Measurements from ENCODE around the gene FIGN. TPM values are rescaled to one million over a fixed set of nuclear protein-coding genes. Genes with fewer than 3 reads are reported as not detected.

Gene FIGN
- total RNA-seq, 1 experiment from 2014 or later, result 19.4 TPM

GRCh38 chr2:163670929-163671328, 64.9 kb downstream of the FIGN start:
- Mint-ChIP-seq H3K27ac (no peak overlapping the region), H3K36me3 (no peaks in the 10 kb centered on the region), H3K4me3 (no peak overlapping the region), H3K27me3 (ENCODE audit: low read depth) (no peaks in the 10 kb centered on the region), H3K4me1 (peaks cover 18% of the 10 kb centered on the region), H3K9me3 (no peaks in the 10 kb centered on the region)
- POLR2A ChIA-PET, result no interaction called here
- no peak for DNase-seq (ENCODE audit: low spot score)
- no peak for ATAC-seq
- CTCF ChIA-PET, result no interaction called here
- no peak for TF ChIP-seq ZNF512 (CRISPR knock-in tag; IDR thresholded peaks at IDR 0.05; ENCODE audit: borderline replicate concordance)

DNA sequence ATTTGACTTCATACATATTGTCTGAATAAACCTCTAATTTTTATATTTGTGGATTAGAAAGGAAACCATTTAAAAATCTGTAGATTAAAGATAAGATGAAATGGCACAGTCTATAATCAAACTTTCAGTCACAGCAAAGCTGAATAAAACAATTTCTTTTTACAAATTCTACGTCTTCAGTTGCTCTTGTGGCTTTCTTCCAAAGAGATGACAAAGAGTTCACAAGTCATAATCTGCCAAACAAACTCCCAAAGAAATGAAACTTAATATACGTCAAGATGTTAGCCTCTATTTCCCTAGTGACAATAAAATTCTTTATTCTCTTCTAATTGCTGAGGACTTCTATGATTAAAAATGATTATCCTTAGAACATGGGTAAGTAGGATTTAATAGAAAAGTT, 66.3 kb downstream of the FIGN start:
- no peaks in the 10 kb centered on the region for H3K9me3 Mint-ChIP-seq

GRCh38 chr2:163667064-163667887, 68.5 kb downstream of the FIGN start:
- DNase-seq (ENCODE audit: low spot score), result no peak
- ChIA-PET POLR2A (no interaction called here), CTCF (no interaction called here)
- no peak overlapping the region for H3K4me3 Mint-ChIP-seq
- ATAC-seq, result no peak
- no peaks in the 10 kb centered on the region for H3K9me3 Mint-ChIP-seq
- H3K27ac Mint-ChIP-seq, result no peak overlapping the region; the same call in 1 of the 2 replicates
- TF ChIP-seq CDX4 (CRISPR knock-in tag; IDR thresholded peaks at IDR 0.05; ENCODE audit: borderline replicate concordance) (no peak), GABPB1 (CRISPR knock-in tag; IDR thresholded peaks at IDR 0.05) (0 out of 2 replicates have a peak, but pooled peaks have one; percentile 25)
- no peaks in the 10 kb centered on the region for H3K27me3 Mint-ChIP-seq (ENCODE audit: low read depth)
- peaks cover 3% of the 10 kb centered on the region for H3K36me3 Mint-ChIP-seq
- peaks cover 36% of the 10 kb centered on the region for H3K4me1 Mint-ChIP-seq

More for the DNA sequence above, 66.3 kb downstream of the FIGN start:
- CTCF ChIA-PET, result no interaction called here
- Mint-ChIP-seq H3K27ac (no peak overlapping the region), H3K4me1 (peaks cover 25% of the 10 kb centered on the region), H3K4me3 (no peak overlapping the region), H3K27me3 (ENCODE audit: low read depth) (no peaks in the 10 kb centered on the region), H3K36me3 (no peaks in the 10 kb centered on the region)
- POLR2A ChIA-PET, result no interaction called here
- TF ChIP-seq CDX4 (CRISPR knock-in tag; IDR thresholded peaks at IDR 0.05; ENCODE audit: borderline replicate concordance) (no peak), ESRRA (CRISPR knock-in tag; IDR thresholded peaks at IDR 0.05; ENCODE audit: borderline replicate concordance) (no peak)
- no peak for DNase-seq (ENCODE audit: low spot score)
- no peak for ATAC-seq

- Mint-ChIP-seq H3K27ac (no peak overlapping the region), H3K4me1 (peaks cover 42% of the 10 kb centered on the region), H3K9me3 (no peaks in the 10 kb centered on the region), H3K4me3 (no peak overlapping the region), H3K36me3 (peaks cover 3% of the 10 kb centered on the region), H3K27me3 (ENCODE audit: low read depth) (no peaks in the 10 kb centered on the region)
- POLR2A ChIA-PET, result no interaction called here
- ATAC-seq (no peak), DNase-seq (ENCODE audit: low spot score) (no peak)
- CTCF ChIA-PET, result no interaction called here
- no peak for TF ChIP-seq FOXP1 (CRISPR knock-in tag; IDR thresholded peaks at IDR 0.05; ENCODE audit: borderline replicate concordance)
- TF ChIP-seq GABPB1 (CRISPR knock-in tag; IDR thresholded peaks at IDR 0.05), result peak; percentile 68
Observed at GRCh38 chr2:163665817-163666216, 70.0 kb downstream of the FIGN start.

DNA sequence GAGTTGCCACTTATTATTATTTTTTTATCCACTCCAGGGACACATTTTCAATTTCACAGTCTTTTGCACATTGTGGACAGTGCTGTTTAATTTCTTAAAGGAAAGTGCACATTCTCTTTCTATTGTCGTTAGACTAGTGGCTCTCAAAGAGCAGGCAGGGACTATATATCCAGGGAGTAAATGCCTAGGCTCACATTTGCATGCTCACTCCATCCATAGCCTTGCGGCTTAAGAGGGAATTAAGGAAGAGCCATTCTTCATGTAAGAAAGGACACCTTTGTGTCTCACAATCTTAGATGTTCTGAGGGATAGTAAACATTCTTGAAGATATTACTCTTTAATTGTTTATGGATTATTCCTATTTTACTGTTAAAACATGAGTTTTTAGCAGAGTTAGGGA, 70.8 kb downstream of the FIGN start:
- Mint-ChIP-seq H3K27me3 (ENCODE audit: low read depth) (no peaks in the 10 kb centered on the region), H3K4me3 (no peak overlapping the region), H3K9me3 (no peaks in the 10 kb centered on the region), H3K36me3 (peaks cover 3% of the 10 kb centered on the region), H3K4me1 (peaks cover 42% of the 10 kb centered on the region), H3K27ac (no peak overlapping the region)
- ChIA-PET POLR2A (no interaction called here), CTCF (no interaction called here)
- peak; percentile 61 for ATAC-seq
- no peak for DNase-seq (ENCODE audit: low spot score)
- TF ChIP-seq ZNF232 (CRISPR knock-in tag; IDR thresholded peaks at IDR 0.05) (no peak), TP53 (CRISPR knock-in tag; IDR thresholded peaks at IDR 0.05) (no peak), ESRRA (CRISPR knock-in tag; IDR thresholded peaks at IDR 0.05; ENCODE audit: borderline replicate concordance) (no peak), NR3C1 (CRISPR knock-in tag; conservative IDR thresholded peaks at IDR 0.05; ENCODE audit: low read depth) (no peak), NFE2L1 (CRISPR knock-in tag; IDR thresholded peaks at IDR 0.05) (no peak), TEAD4 (CRISPR knock-in tag; IDR thresholded peaks at IDR 0.05) (no peak), SP1 (CRISPR knock-in tag; conservative IDR thresholded peaks at IDR 0.05) (no peak), SOX15 (CRISPR knock-in tag; IDR thresholded peaks at IDR 0.05) (no peak), ATF6 (CRISPR knock-in tag; IDR thresholded peaks at IDR 0.05) (no peak)
